Endothelial cell (in vitro differentiated cells): ENCODE data around the gene DYNC2H1. TPM values are rescaled to one million over a fixed set of nuclear protein-coding genes. Genes with fewer than 3 reads are reported as not detected.
A peak's percentile ranks its signal among the peaks of the same experiment; 100 is the strongest.

Source experiments
- DNase-seq: peaks from one replicate; pipeline ENCODE4 v3.0.0; 2021; ENCODE audit warnings: low spot score
- H3K27ac Mint-ChIP-seq: one replicate; pipeline ENCODE4 v1.8.0; 2021; ENCODE audit warnings: mixed read lengths, inconsistent platforms; ENCODE audit not compliant: unreplicated experiment
- H3K27me3 Mint-ChIP-seq: one replicate; pipeline ENCODE4 v1.8.0; 2021; ENCODE audit warnings: mild to moderate bottlenecking, moderate library complexity, mixed read lengths, inconsistent platforms; ENCODE audit not compliant: unreplicated experiment
- H3K36me3 Mint-ChIP-seq: one replicate; pipeline ENCODE4 v1.8.0; 2021; ENCODE audit warnings: mild to moderate bottlenecking, low read depth, mixed read lengths, inconsistent platforms; ENCODE audit not compliant: unreplicated experiment
- H3K4me1 Mint-ChIP-seq: one replicate; pipeline ENCODE4 v1.8.0; 2021; ENCODE audit warnings: mild to moderate bottlenecking, mixed read lengths, inconsistent platforms; ENCODE audit not compliant: unreplicated experiment
- H3K4me3 Mint-ChIP-seq: one replicate; pipeline ENCODE4 v1.8.0; 2021; ENCODE audit warnings: mild to moderate bottlenecking, mixed read lengths, inconsistent platforms; ENCODE audit not compliant: unreplicated experiment
- H3K9me3 Mint-ChIP-seq: one replicate; pipeline ENCODE4 v1.8.0; 2021; ENCODE audit warnings: mixed read lengths, inconsistent platforms; ENCODE audit not compliant: unreplicated experiment
- CTCF ChIP-seq: fragments of 200-600 bp; sonication (generic); IDR thresholded peaks from one replicate; pipeline ENCODE4 v1.5.0; 2021; ENCODE audit warnings: antibody characterized with exemption; ENCODE audit not compliant: unreplicated experiment
- total RNA-seq: library from RNA; stranded (reverse); fragmentation: NEBNext Ultra II Directional; extraction: Animal tissue kit (Norgen Biotek cat#: 25700); gene quantifications from one replicate; pipeline ENCODE4 v1.2.1, GENCODE V29; 2021; ENCODE audit not compliant: unreplicated experiment

DYNC2H1 gene
- total RNA-seq, 1 donor from 2014 or later, result 7.9 TPM

GRCh38 chr11:103164093-103164796, 55.0 kb downstream of the DYNC2H1 start:
- TF ChIP-seq CTCF, result no peak
- no peaks in the 10 kb centered on the region for H3K27me3 Mint-ChIP-seq
- no peaks in the 10 kb centered on the region for H3K4me1 Mint-ChIP-seq
- DNase-seq, result no peak
- H3K9me3 Mint-ChIP-seq, result no peaks in the 10 kb centered on the region
- H3K4me3 Mint-ChIP-seq, result no peak overlapping the region
- H3K36me3 Mint-ChIP-seq, result no peaks in the 10 kb centered on the region
- H3K27ac Mint-ChIP-seq, result no peak overlapping the region

GRCh38 chr11:103167166-103167565, 57.9 kb downstream of the DYNC2H1 start:
- Mint-ChIP-seq H3K36me3 (no peaks in the 10 kb centered on the region), H3K27me3 (no peaks in the 10 kb centered on the region), H3K9me3 (no peaks in the 10 kb centered on the region), H3K4me3 (no peak overlapping the region), H3K27ac (no peak overlapping the region), H3K4me1 (no peaks in the 10 kb centered on the region)
- TF ChIP-seq CTCF, result no peak
- no peak for DNase-seq

- Mint-ChIP-seq H3K27ac (no peak overlapping the region), H3K27me3 (no peaks in the 10 kb centered on the region), H3K4me1 (no peaks in the 10 kb centered on the region), H3K9me3 (no peaks in the 10 kb centered on the region), H3K36me3 (no peaks in the 10 kb centered on the region), H3K4me3 (no peak overlapping the region)
- no peak for DNase-seq
- TF ChIP-seq CTCF, result no peak
These were observed 61.6 kb downstream of the DYNC2H1 start for GRCh38 chr11:103170865-103171264.

- no peak for TF ChIP-seq CTCF
- Mint-ChIP-seq H3K4me3 (no peak overlapping the region), H3K4me1 (no peaks in the 10 kb centered on the region), H3K27ac (no peak overlapping the region), H3K27me3 (no peaks in the 10 kb centered on the region), H3K9me3 (no peaks in the 10 kb centered on the region), H3K36me3 (no peaks in the 10 kb centered on the region)
- DNase-seq, result no peak
These were observed 66.4 kb downstream of the DYNC2H1 start for GRCh38 chr11:103175461-103176129.

- peak overlapping the region; percentile 71 for H3K27ac Mint-ChIP-seq
- DNase-seq, result no peak
- TF ChIP-seq CTCF, result no peak
- no peaks in the 10 kb centered on the region for H3K27me3 Mint-ChIP-seq
- H3K36me3 Mint-ChIP-seq, result no peaks in the 10 kb centered on the region
- H3K9me3 Mint-ChIP-seq, result no peaks in the 10 kb centered on the region
- no peak overlapping the region for H3K4me3 Mint-ChIP-seq
- peaks cover 7% of the 10 kb centered on the region for H3K4me1 Mint-ChIP-seq
These were observed 74.9 kb downstream of the DYNC2H1 start for GRCh38 chr11:103183981-103184611.
